Anterior cingulate cortex (tissue), 58 donors: ENCODE data around the gene SLC26A8.
A peak's percentile ranks its signal among the peaks of the same experiment; 100 is the strongest.
"Not testable (repeated sequence)": the region's sequence is repeated elsewhere in the genome, so short reads cannot be mapped to it uniquely, and the experiment has no call there.

Experiments used
- DNase-seq, 58 donors: peaks; one replicate each; lab custom pipeline; 2025; lab: John Stamatoyannopoulos, UW

SLC26A8 gene

GRCh38 chr6:36050947-36051710 lies 26.7 kb upstream of the SLC26A8 start:
- no peak for DNase-seq

GRCh38 chr6:36050305-36050704 lies 25.9 kb upstream of the SLC26A8 start:
- no peak for DNase-seq

GRCh38 chr6:36049582-36049981 lies 25.1 kb upstream of the SLC26A8 start:
- no peak for DNase-seq

GRCh38 chr6:36042618-36043260 lies 18.3 kb upstream of the SLC26A8 start:
- no peak for DNase-seq

GRCh38 chr6:36040958-36041357 lies 16.5 kb upstream of the SLC26A8 start:
- DNase-seq: no peak

GRCh38 chr6:36039112-36039511 lies 14.7 kb upstream of the SLC26A8 start:
- DNase-seq: no peak

- DNase-seq: no peak
Measured at GRCh38 chr6:36038120-36038876, 13.9 kb upstream of the SLC26A8 start.

- DNase-seq: no peak
Measured at GRCh38 chr6:36035225-36035624, 10.8 kb upstream of the SLC26A8 start.

- DNase-seq: no peak
Measured at GRCh38 chr6:36034441-36034840, 10.0 kb upstream of the SLC26A8 start.

GRCh38 chr6:36033935-36034334 lies 9.5 kb upstream of the SLC26A8 start:
- no peak for DNase-seq

GRCh38 chr6:36033144-36033543 lies 8.7 kb upstream of the SLC26A8 start:
- DNase-seq: not testable (repeated sequence)

- DNase-seq: no peak
Measured at GRCh38 chr6:36032261-36032660, 7.8 kb upstream of the SLC26A8 start.

- no peak for DNase-seq
Measured at GRCh38 chr6:36029464-36029863, 5.0 kb upstream of the SLC26A8 start.

GRCh38 chr6:36028877-36029324 lies 4.5 kb upstream of the SLC26A8 start:
- DNase-seq: peak in 40 of 58 donors; percentile 7 to 59 (median 24)

GRCh38 chr6:36028088-36028876 lies 3.8 kb upstream of the SLC26A8 start:
- DNase-seq: peak in 36 of 58 donors; percentile 19 to 68 (median 40)

- DNase-seq: peak; percentile 71 to 99 (median 97)
Measured at GRCh38 chr6:36027501-36028087, 3.2 kb upstream of the SLC26A8 start, which contains the start of gene MAPK14. Gene MAPK14, plus strand, starts transcription at chr6:36027808. Its CDS starts 350 bp downstream, at chr6:36028158.

- DNase-seq: no peak
Measured at GRCh38 chr6:36025932-36026327, 1.5 kb upstream of the SLC26A8 start.

GRCh38 chr6:36025260-36025931 lies 955 bp upstream of the SLC26A8 start:
- no peak for DNase-seq

- no peak for DNase-seq
Measured at GRCh38 chr6:36020154-36020553, 4.3 kb downstream of the SLC26A8 start.
